ENCODE results near the gene EPDR1.

The EPDR1 gene

GRCh38 chr7:37981664-37982063 is 61.2 kb downstream of the EPDR1 start:
- Mint-ChIP-seq H3K27ac (no peak overlapping the region), H3K9me3 (no peaks in the 10 kb centered on the region), H3K36me3 (ENCODE audit: low read depth) (no peaks in the 10 kb centered on the region), H3K4me3 (no peak overlapping the region), H3K27me3 (ENCODE audit: low read depth) (no peaks in the 10 kb centered on the region), H3K4me1 (ENCODE audit: low read depth) (no peaks in the 10 kb centered on the region)

- no peaks in the 10 kb centered on the region for H3K9me3 Mint-ChIP-seq
- no peaks in the 10 kb centered on the region for H3K4me1 Mint-ChIP-seq (ENCODE audit: low read depth)
- H3K4me3 Mint-ChIP-seq, result no peak overlapping the region
- H3K27me3 Mint-ChIP-seq (ENCODE audit: low read depth), result no peaks in the 10 kb centered on the region
- no peak overlapping the region for H3K27ac Mint-ChIP-seq
- H3K36me3 Mint-ChIP-seq (ENCODE audit: low read depth), result no peaks in the 10 kb centered on the region
Measured at GRCh38 chr7:37982423-37982822, 62.0 kb downstream of the EPDR1 start.

- Mint-ChIP-seq H3K27me3 (ENCODE audit: low read depth) (peaks cover 5% of the 10 kb centered on the region), H3K9me3 (no peaks in the 10 kb centered on the region), H3K36me3 (ENCODE audit: low read depth) (no peaks in the 10 kb centered on the region), H3K27ac (no peak overlapping the region), H3K4me3 (no peak overlapping the region), H3K4me1 (ENCODE audit: low read depth) (no peaks in the 10 kb centered on the region)
Measured at GRCh38 chr7:37984750-37985390, 64.4 kb downstream of the EPDR1 start.

GRCh38 chr7:37986908-37987330 is 66.5 kb downstream of the EPDR1 start:
- Mint-ChIP-seq H3K36me3 (ENCODE audit: low read depth) (no peaks in the 10 kb centered on the region), H3K4me1 (ENCODE audit: low read depth) (no peaks in the 10 kb centered on the region), H3K27me3 (ENCODE audit: low read depth) (peaks cover 5% of the 10 kb centered on the region), H3K9me3 (no peaks in the 10 kb centered on the region), H3K4me3 (no peak overlapping the region), H3K27ac (no peak overlapping the region)

GRCh38 chr7:37987732-37988131 is 67.3 kb downstream of the EPDR1 start:
- Mint-ChIP-seq H3K4me1 (ENCODE audit: low read depth) (no peaks in the 10 kb centered on the region), H3K9me3 (no peaks in the 10 kb centered on the region), H3K4me3 (no peak overlapping the region), H3K36me3 (ENCODE audit: low read depth) (no peaks in the 10 kb centered on the region), H3K27ac (no peak overlapping the region), H3K27me3 (ENCODE audit: low read depth) (peaks cover 5% of the 10 kb centered on the region)

GRCh38 chr7:37988721-37989650 is 68.5 kb downstream of the EPDR1 start:
- Mint-ChIP-seq H3K4me3 (no peak overlapping the region), H3K27me3 (ENCODE audit: low read depth) (peaks cover 5% of the 10 kb centered on the region), H3K36me3 (ENCODE audit: low read depth) (no peaks in the 10 kb centered on the region), H3K9me3 (no peaks in the 10 kb centered on the region), H3K27ac (no peak overlapping the region), H3K4me1 (ENCODE audit: low read depth) (no peaks in the 10 kb centered on the region)

- Mint-ChIP-seq H3K4me3 (no peak overlapping the region), H3K36me3 (ENCODE audit: low read depth) (no peaks in the 10 kb centered on the region), H3K4me1 (ENCODE audit: low read depth) (no peaks in the 10 kb centered on the region), H3K27me3 (ENCODE audit: low read depth) (peaks cover 5% of the 10 kb centered on the region), H3K9me3 (peaks cover under 1% of the 10 kb centered on the region), H3K27ac (no peak overlapping the region)
Measured at GRCh38 chr7:37990337-37990736, 69.9 kb downstream of the EPDR1 start.

GRCh38 chr7:37993060-37993501 is 72.6 kb downstream of the EPDR1 start:
- Mint-ChIP-seq H3K36me3 (ENCODE audit: low read depth) (no peaks in the 10 kb centered on the region), H3K4me1 (ENCODE audit: low read depth) (no peaks in the 10 kb centered on the region), H3K9me3 (peaks cover 8% of the 10 kb centered on the region), H3K27me3 (ENCODE audit: low read depth) (peaks cover 5% of the 10 kb centered on the region), H3K27ac (no peak overlapping the region), H3K4me3 (no peak overlapping the region)

GRCh38 chr7:37999673-38000072 is 79.2 kb downstream of the EPDR1 start:
- H3K9me3 Mint-ChIP-seq, result peaks cover 8% of the 10 kb centered on the region
- no peaks in the 10 kb centered on the region for H3K36me3 Mint-ChIP-seq (ENCODE audit: low read depth)
- no peaks in the 10 kb centered on the region for H3K27me3 Mint-ChIP-seq (ENCODE audit: low read depth)
- H3K4me3 Mint-ChIP-seq, result no peak overlapping the region
- H3K27ac Mint-ChIP-seq, result no peak overlapping the region
- no peaks in the 10 kb centered on the region for H3K4me1 Mint-ChIP-seq (ENCODE audit: low read depth)

GRCh38 chr7:38000272-38000671 is 79.8 kb downstream of the EPDR1 start:
- H3K27me3 Mint-ChIP-seq (ENCODE audit: low read depth), result no peaks in the 10 kb centered on the region
- H3K4me1 Mint-ChIP-seq (ENCODE audit: low read depth), result no peaks in the 10 kb centered on the region
- no peaks in the 10 kb centered on the region for H3K36me3 Mint-ChIP-seq (ENCODE audit: low read depth)

More at GRCh38 chr7:38000272-38000671, 79.8 kb downstream of the EPDR1 start:
- Mint-ChIP-seq H3K27ac (no peak overlapping the region), H3K4me3 (no peak overlapping the region), H3K9me3 (peaks cover 8% of the 10 kb centered on the region)
